K562 (cell line): ENCODE measurements around the gene SLC9B1. TPM values are rescaled to one million over a fixed set of nuclear protein-coding genes. Genes with fewer than 3 reads are reported as not detected.

ENCODE experiments used
- ATAC-seq: fragments of 200-7000 bp; cut with Tn5 transposase; 3 replicates; pipeline ENCODE4 v1.9.1; 2020; ENCODE audit warnings: moderate library complexity
- BruUV-seq: library from RNA; stranded (reverse); fragments of 400-500 nt; replicated peaks from 2 replicates; lab custom pipeline; 2021; lab: Mats Ljungman, UMichigan
- CTCF ChIA-PET: fragments of 300-600 bp; formaldehyde crosslinking; extraction: SDS; loops from one replicate; lab custom pipeline; 2021; ENCODE audit warnings: low intra/inter-chr PET ratio; lab: Yijun Ruan, JAX
- POLR2A ChIA-PET: fragments of 300-600, 350-650 bp; sonication (Branson Sonifier 250); formaldehyde crosslinking; extraction: SDS; loops from one replicate; lab custom pipeline; 2021; ENCODE audit warnings: antibody characterized with exemption, inconsistent platforms; lab: Yijun Ruan, JAX
- DNase-seq, 4 experiments: peaks; one replicate each; pipeline versions ENCODE4 v3.0.0 to v3.0.0-alpha.2; 2011 to 2018; ENCODE audit warnings: low spot score in 3 of 4, mixed read lengths in 3 of 4; ENCODE audit errors: extremely low read depth in 1 of 4
- FAIRE-seq: peaks from 2 replicates; lab custom pipeline; 2011; peaks lifted over from hg19 to GRCh38; lab: Jason Lieb, UNC
- H2AFZ ChIP-seq: 2 replicates; pipeline ENCODE4 v1.6.0; 2011; ENCODE audit warnings: low read depth, low read length, control low read depth, inconsistent platforms
- H3K27ac ChIP-seq: fragments of 200-600 bp; 3 replicates; pipeline ENCODE4 v1.8.0; 2011; ENCODE audit warnings: low read depth, mild to moderate bottlenecking, control low read depth, inconsistent platforms, low read length, moderate library complexity, mixed read lengths; ENCODE audit errors: extremely low read depth
- H3K27me3 ChIP-seq, 2 experiments: fragments of 300-600 bp in 1 of 2; 2 replicates in 1 of 2; 3 replicates in 1 of 2; pipeline versions ENCODE4 v1.6.0 to v1.8.0; 2011; ENCODE audit warnings: inconsistent platforms in 2 of 2, low read length in 2 of 2, mild to moderate bottlenecking in 1 of 2, mixed read lengths in 1 of 2, moderate library complexity in 1 of 2; ENCODE audit not compliant: control insufficient read depth in 2 of 2, insufficient read depth in 2 of 2
- H3K36me3 ChIP-seq: fragments of 300-600 bp; 3 replicates; pipeline ENCODE4 v1.8.0; 2011; ENCODE audit warnings: mild to moderate bottlenecking, low read length, inconsistent platforms; ENCODE audit not compliant: control insufficient read depth, insufficient read depth
- H3K4me1 ChIP-seq, 2 experiments: fragments of 200-600 bp in 1 of 2; replicated peaks in 1 of 2; 2 replicates in 1 of 2; 3 replicates in 1 of 2; pipeline versions ENCODE4 v1.5.1 to v1.8.0; 2011; ENCODE audit warnings: inconsistent platforms in 2 of 2, low read length in 2 of 2, mild to moderate bottlenecking in 1 of 2, mixed read lengths in 1 of 2, moderate library complexity in 1 of 2; ENCODE audit not compliant: control insufficient read depth in 2 of 2, insufficient read depth in 2 of 2
- H3K4me2 ChIP-seq: 2 replicates; pipeline ENCODE4 v1.6.1; 2011; ENCODE audit warnings: low read length, control low read depth, inconsistent platforms, mixed read lengths; ENCODE audit not compliant: insufficient read depth
- H3K4me3 ChIP-seq: fragments of 200-600 bp; sonication (generic), shearing (Covaris generic); 2 replicates; pipeline ENCODE4 v1.5.1; 2016; ENCODE audit warnings: control low read depth, inconsistent platforms
- H3K79me2 ChIP-seq: fragments of 200-600 bp; 3 replicates; pipeline ENCODE4 v1.8.0; 2011; ENCODE audit warnings: low read length, inconsistent platforms; ENCODE audit not compliant: control insufficient read depth, insufficient read depth
- H3K9ac ChIP-seq, 2 experiments: 2 replicates each; pipeline versions ENCODE4 v1.6.0 to v1.6.1; 2011; ENCODE audit warnings: low read depth in 2 of 2, low read length in 2 of 2, control low read depth in 1 of 2, inconsistent platforms in 1 of 2, mild to moderate bottlenecking in 1 of 2, mixed read lengths in 1 of 2; ENCODE audit not compliant: insufficient read depth in 1 of 2
- H3K9me1 ChIP-seq: one replicate; pipeline ENCODE4 v1.6.0; 2011; ENCODE audit warnings: inconsistent platforms, mild to moderate bottlenecking, low read length, moderate library complexity; ENCODE audit not compliant: control insufficient read depth, insufficient read depth
- H3K9me3 ChIP-seq: replicated peaks from 2 replicates; pipeline ENCODE4 v1.5.1; 2011; ENCODE audit warnings: low read depth, low read length, inconsistent platforms; ENCODE audit not compliant: control insufficient read depth, insufficient read depth
- H4K20me1 ChIP-seq: replicated peaks from 2 replicates; pipeline ENCODE4 v1.6.1; 2011; ENCODE audit warnings: low read length, inconsistent platforms, mixed read lengths; ENCODE audit not compliant: control insufficient read depth, insufficient read depth
- ARID1B ChIP-seq: fragments of 450-650 bp; IDR thresholded peaks from 2 replicates; pipeline ENCODE4 v1.6.1; 2016; ENCODE audit warnings: antibody characterized with exemption, mild to moderate bottlenecking, inconsistent platforms
- BHLHE40 ChIP-seq: IDR thresholded peaks from 2 replicates; pipeline ENCODE4 v1.6.1; 2011; ENCODE audit warnings: low read length, improper control_type of control experiment
- BRF1 ChIP-seq: IDR thresholded peaks from 3 replicates; pipeline ENCODE4 v1.6.1; 2011; ENCODE audit warnings: borderline replicate concordance, mild to moderate bottlenecking; ENCODE audit not compliant: insufficient read length; ENCODE audit errors: extremely low read depth
- CBX5 ChIP-seq: IDR thresholded peaks from 2 replicates; pipeline ENCODE4 v1.6.1; 2014; ENCODE audit warnings: low read depth, borderline replicate concordance
- DPF2 ChIP-seq: fragments of 450-650 bp; IDR thresholded peaks from 2 replicates; pipeline ENCODE4 v1.6.1; 2016
- HDAC1 ChIP-seq, 2 experiments: fragments of 450-650 bp; IDR thresholded peaks; 2 replicates each; pipeline ENCODE4 v1.6.1; 2016 to 2017; ENCODE audit warnings: inconsistent platforms in 1 of 2, mild to moderate bottlenecking in 1 of 2, moderate library complexity in 1 of 2
- L3MBTL2 ChIP-seq: fragments of 450-650 bp; IDR thresholded peaks from 2 replicates; pipeline ENCODE4 v1.6.1; 2016; ENCODE audit warnings: mild to moderate bottlenecking, moderate library complexity
- MEIS2 ChIP-seq: fragments of 450-650 bp; IDR thresholded peaks from 2 replicates; pipeline ENCODE4 v1.6.1; 2014; ENCODE audit warnings: mild to moderate bottlenecking; ENCODE audit not compliant: partially characterized antibody
- MYNN ChIP-seq, 2 experiments: sonication (generic); formaldehyde crosslinking in 1 of 2; IDR thresholded peaks; 2 replicates each; pipeline versions ENCODE4 v1.5.0 to v1.6.1; 2016 to 2020; ENCODE audit warnings: antibody characterized with exemption in 1 of 2, missing genetic modification reagents in 1 of 2
- SMARCA4 ChIP-seq: fragments of 450-650 bp; IDR thresholded peaks from 2 replicates; pipeline ENCODE4 v1.6.1; 2016
- TCF3 ChIP-seq: sonication (generic); formaldehyde crosslinking; IDR thresholded peaks from 2 replicates; pipeline ENCODE4 v1.4.0; 2020; ENCODE audit warnings: mild to moderate bottlenecking, missing genetic modification reagents
- ZNF134 ChIP-seq: fragments of 250-450 bp; sonication (Bioruptor Pico); conservative IDR thresholded peaks from 2 replicates; pipeline ENCODE4 v1.4.0; 2020
- ZNF274 ChIP-seq: IDR thresholded peaks from 2 replicates; pipeline ENCODE4 v1.6.1; 2011; ENCODE audit warnings: low read depth, mild to moderate bottlenecking, low read length, moderate library complexity, borderline replicate concordance
- WGBS: fragments of 100-300 bp; shearing (Covaris generic); methylation state at CpG from one replicate; pipeline ENCODE4 v1.1.6; 2016; ENCODE audit warnings: low coverage, mixed read lengths; ENCODE audit not compliant: insufficient coverage; ENCODE audit errors: missing lambda C conversion rate; 5-methylcytosine and 5-hydroxymethylcytosine counted together
- in situ Hi-C: fragments of 300-500 bp; cut with MboI; formaldehyde crosslinking; loops from 4 replicates; pipeline ENCODE4 v1.15.0; 2018; ENCODE audit warnings: inconsistent platforms, mixed read lengths
- intact Hi-C: fragments of 100-400 bp; cut with micrococcal nuclease; formaldehyde crosslinking; loops from 2 replicates; pipeline ENCODE4 v1.14.2; 2022
- polyA plus RNA-seq, 8 experiments: library from polyadenylated mRNA; depleted of rRNA in 4 of 8; stranded (reverse) in 5 of 8; unstranded in 3 of 8; fragments of >200 nt; fragmentation: Nextera tagmentation in 2 of 8; fragmentation: Illumina TruSeq in 1 of 8; extraction: Ambion mirVana in 2 of 8; extraction: Trizol in 1 of 8; gene quantifications; 2 replicates each; pipeline versions ENCODE4 v1.2.1 to v1.2.3, GENCODE V29; 2011 to 2014; ENCODE audit warnings: inconsistent platforms in 1 of 8, missing spikeins in 1 of 8
- total RNA-seq, 7 experiments: library from RNA; depleted of rRNA in 6 of 7; stranded (reverse); fragments of >200 nt in 6 of 7; fragmentation: Illumina TruSeq in 2 of 7; extraction: Trizol in 2 of 7; gene quantifications; 2 replicates each; pipeline versions ENCODE4 v1.2.1 to v1.2.3, GENCODE V29; 2011 to 2021; ENCODE audit warnings: low replicate concordance in 1 of 7
- TF ChIP-seq, protein P1 (sequence below), 3 experiments: IDR thresholded peaks in 2 of 3; conservative IDR thresholded peaks in 1 of 3; 2 replicates each; pipeline ENCODE4 v1.5.1; 2011 to 2012; ENCODE audit warnings: low read length in 3 of 3, mild to moderate bottlenecking in 3 of 3, control low read depth in 2 of 3, improper control_type of control experiment in 1 of 3, inconsistent platforms in 1 of 3, low read depth in 1 of 3, mixed read lengths in 1 of 3, moderate library complexity in 1 of 3; ENCODE audit not compliant: insufficient read depth in 2 of 3
- TF ChIP-seq, protein P2 (sequence below), 2 experiments: fragments of 450-650 bp in 1 of 2; IDR thresholded peaks; 2 replicates each; pipeline ENCODE4 v1.6.1; 2011 to 2017; ENCODE audit warnings: low read depth in 2 of 2, antibody characterized with exemption in 1 of 2, borderline replicate concordance in 1 of 2, low read length in 1 of 2, mild to moderate bottlenecking in 1 of 2, mixed read lengths in 1 of 2; ENCODE audit not compliant: control insufficient read depth in 1 of 2
- TF ChIP-seq, protein P3 (sequence below): sonication (generic); formaldehyde crosslinking; IDR thresholded peaks from 2 replicates; pipeline ENCODE4 v1.8.0; 2022; ENCODE audit warnings: missing genetic modification reagents, mild to moderate bottlenecking, moderate library complexity, borderline replicate concordance

The SLC9B1 gene
- total and polyA plus RNA-seq, 9 of the 15 experiments (the other 6 are each of a cell fraction or from before 2014, with no cell fraction given): 0.21 to 1.3 (median 0.51) TPM

DNA sequence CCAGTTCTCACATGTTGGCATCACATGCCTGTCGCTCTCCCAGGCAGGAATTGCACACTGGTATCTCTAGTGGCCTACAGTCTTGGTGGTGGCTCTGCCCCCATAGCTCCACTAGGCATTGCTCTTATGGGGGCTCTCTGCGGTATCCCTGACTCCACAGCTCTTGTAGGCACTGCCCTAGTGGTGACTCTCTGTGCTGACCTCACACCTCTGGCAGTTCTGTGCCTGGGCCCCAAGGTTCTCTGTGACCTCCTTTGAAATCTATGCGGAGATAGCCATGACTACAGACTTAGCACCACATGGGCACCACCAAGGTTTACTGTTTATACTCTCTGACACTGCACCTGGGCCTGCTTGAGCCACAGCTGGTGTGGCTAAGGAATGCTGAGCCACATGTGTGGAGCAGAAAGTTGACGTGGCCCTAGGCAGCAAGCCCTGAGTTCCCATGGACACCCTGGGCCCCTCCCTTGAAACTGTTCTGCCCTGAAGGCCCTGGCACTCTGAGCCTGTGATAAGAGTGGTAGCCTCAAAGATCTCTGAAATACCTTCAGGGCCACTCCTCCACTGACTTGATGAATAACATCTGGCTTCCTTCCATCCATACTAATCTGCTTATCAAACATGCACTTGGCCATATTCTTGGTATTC is 8.0 kb downstream of the SLC9B1 start:
- peak overlapping the region in 1 of 2 experiments; percentile 14; a peak in 1 of 4 replicates for H3K9ac ChIP-seq
- no peaks in the 10 kb centered on the region for H3K27me3 ChIP-seq
- H3K4me2 ChIP-seq: no peak overlapping the region; the same call in 1 of the 2 replicates
- BruUV-seq: no TSS peak
- no peak overlapping the region for H3K4me3 ChIP-seq
- no peak for FAIRE-seq
- intact Hi-C loops: loop anchor here (10.0 kb wide), 1 partner anchor 667 kb away; the partner anchor contains the start of gene SLC39A8
- ChIA-PET POLR2A (interaction anchor here (1.4 kb wide), 1 partner anchor 183 kb away, joined by 3 read pairs; no protein-coding TSS in a partner anchor), CTCF (no interaction called here)
- no peaks in the 10 kb centered on the region for H3K9me1 ChIP-seq
- no peaks in the 10 kb centered on the region for H3K79me2 ChIP-seq
- no peak overlapping the region; the same call in 2 of the 3 replicates for H3K27ac ChIP-seq
- peak; percentile 8 to 52 (median 18) for DNase-seq
- 40% methylated on average over 4 of the region's 4 CpGs for WGBS
- in situ Hi-C loops: no loop called here
- H2AFZ ChIP-seq: peak overlapping the region; percentile 7; the same call in 1 of the 2 replicates
- peaks cover 9 to 18% of the 10 kb centered on the region in 2 experiments; a peak in 4 of 5 replicates for H3K4me1 ChIP-seq
- H3K36me3 ChIP-seq: no peaks in the 10 kb centered on the region
- H3K9me3 ChIP-seq: no peaks in the 10 kb centered on the region
- no peaks in the 10 kb centered on the region for H4K20me1 ChIP-seq
- peak; percentile 61 for ATAC-seq
- TF ChIP-seq ARID1B (peak; percentile 42), TCF3 (0 out of 2 replicates have a peak, but pooled peaks have one; percentile 24), ZNF134 (CRISPR knock-in tag) (no peak), CBX5 (no peak), BRF1 (no peak), HDAC1 (IDR thresholded peaks at IDR 0.05) (no peak), MEIS2 (peak; percentile 75), SMARCA4 (no peak), ZNF274 (no peak), DPF2 (0 out of 2 replicates have a peak, but pooled peaks have one; percentile 31), L3MBTL2 (peak; percentile 50; the same call in 1 of the 2 replicates), MYNN (IDR thresholded peaks at IDR 0.05) (peak; percentile 14; the same call in 1 of the 2 replicates), MYNN (CRISPR knock-in tag; IDR thresholded peaks at IDR 0.05) (no peak), BHLHE40 (0 out of 2 replicates have a peak, but pooled peaks have one; percentile 6)
- TF ChIP-seq, protein P1, sequence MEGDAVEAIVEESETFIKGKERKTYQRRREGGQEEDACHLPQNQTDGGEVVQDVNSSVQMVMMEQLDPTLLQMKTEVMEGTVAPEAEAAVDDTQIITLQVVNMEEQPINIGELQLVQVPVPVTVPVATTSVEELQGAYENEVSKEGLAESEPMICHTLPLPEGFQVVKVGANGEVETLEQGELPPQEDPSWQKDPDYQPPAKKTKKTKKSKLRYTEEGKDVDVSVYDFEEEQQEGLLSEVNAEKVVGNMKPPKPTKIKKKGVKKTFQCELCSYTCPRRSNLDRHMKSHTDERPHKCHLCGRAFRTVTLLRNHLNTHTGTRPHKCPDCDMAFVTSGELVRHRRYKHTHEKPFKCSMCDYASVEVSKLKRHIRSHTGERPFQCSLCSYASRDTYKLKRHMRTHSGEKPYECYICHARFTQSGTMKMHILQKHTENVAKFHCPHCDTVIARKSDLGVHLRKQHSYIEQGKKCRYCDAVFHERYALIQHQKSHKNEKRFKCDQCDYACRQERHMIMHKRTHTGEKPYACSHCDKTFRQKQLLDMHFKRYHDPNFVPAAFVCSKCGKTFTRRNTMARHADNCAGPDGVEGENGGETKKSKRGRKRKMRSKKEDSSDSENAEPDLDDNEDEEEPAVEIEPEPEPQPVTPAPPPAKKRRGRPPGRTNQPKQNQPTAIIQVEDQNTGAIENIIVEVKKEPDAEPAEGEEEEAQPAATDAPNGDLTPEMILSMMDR (IDR thresholded peaks at IDR 0.05 in 2 of 3, conservative IDR thresholded peaks at IDR 0.05 in 1 of 3; ENCODE audit: insufficient read depth in 2 of 3, low read depth in 1 of 3, low read length in 3 of 3): 0 out of 6 replicates have a peak, but pooled peaks of 1 of the 3 experiments have one; percentile 12
- TF ChIP-seq, protein P2, sequence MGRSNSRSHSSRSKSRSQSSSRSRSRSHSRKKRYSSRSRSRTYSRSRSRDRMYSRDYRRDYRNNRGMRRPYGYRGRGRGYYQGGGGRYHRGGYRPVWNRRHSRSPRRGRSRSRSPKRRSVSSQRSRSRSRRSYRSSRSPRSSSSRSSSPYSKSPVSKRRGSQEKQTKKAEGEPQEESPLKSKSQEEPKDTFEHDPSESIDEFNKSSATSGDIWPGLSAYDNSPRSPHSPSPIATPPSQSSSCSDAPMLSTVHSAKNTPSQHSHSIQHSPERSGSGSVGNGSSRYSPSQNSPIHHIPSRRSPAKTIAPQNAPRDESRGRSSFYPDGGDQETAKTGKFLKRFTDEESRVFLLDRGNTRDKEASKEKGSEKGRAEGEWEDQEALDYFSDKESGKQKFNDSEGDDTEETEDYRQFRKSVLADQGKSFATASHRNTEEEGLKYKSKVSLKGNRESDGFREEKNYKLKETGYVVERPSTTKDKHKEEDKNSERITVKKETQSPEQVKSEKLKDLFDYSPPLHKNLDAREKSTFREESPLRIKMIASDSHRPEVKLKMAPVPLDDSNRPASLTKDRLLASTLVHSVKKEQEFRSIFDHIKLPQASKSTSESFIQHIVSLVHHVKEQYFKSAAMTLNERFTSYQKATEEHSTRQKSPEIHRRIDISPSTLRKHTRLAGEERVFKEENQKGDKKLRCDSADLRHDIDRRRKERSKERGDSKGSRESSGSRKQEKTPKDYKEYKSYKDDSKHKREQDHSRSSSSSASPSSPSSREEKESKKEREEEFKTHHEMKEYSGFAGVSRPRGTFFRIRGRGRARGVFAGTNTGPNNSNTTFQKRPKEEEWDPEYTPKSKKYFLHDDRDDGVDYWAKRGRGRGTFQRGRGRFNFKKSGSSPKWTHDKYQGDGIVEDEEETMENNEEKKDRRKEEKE (IDR thresholded peaks at IDR 0.05; ENCODE audit: borderline replicate concordance in 1 of 2, control insufficient read depth in 1 of 2, low read depth in 2 of 2, low read length in 1 of 2): no peak
- TF ChIP-seq, protein P3, sequence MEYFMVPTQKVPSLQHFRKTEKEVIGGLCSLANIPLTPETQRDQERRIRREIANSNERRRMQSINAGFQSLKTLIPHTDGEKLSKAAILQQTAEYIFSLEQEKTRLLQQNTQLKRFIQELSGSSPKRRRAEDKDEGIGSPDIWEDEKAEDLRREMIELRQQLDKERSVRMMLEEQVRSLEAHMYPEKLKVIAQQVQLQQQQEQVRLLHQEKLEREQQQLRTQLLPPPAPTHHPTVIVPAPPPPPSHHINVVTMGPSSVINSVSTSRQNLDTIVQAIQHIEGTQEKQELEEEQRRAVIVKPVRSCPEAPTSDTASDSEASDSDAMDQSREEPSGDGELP (CRISPR knock-in tag): peak; percentile 38; the same call in 1 of the 2 replicates
